KMS-11 (cell line): Measurements from ENCODE around the gene MAML3.

Experiments used
- H2AFZ ChIP-seq: fragments of 200-600 bp; sonication (generic); 2 replicates; pipeline ENCODE4 v1.6.1; 2016; ENCODE audit warnings: antibody characterized with exemption, mixed run types, low read depth
- H3K27ac ChIP-seq: fragments of 200-600 bp; sonication (generic); 2 replicates; pipeline ENCODE4 v1.6.1; 2016; ENCODE audit warnings: mild to moderate bottlenecking, mixed run types
- H3K27me3 ChIP-seq: fragments of 200-600 bp; sonication (generic); 2 replicates; pipeline ENCODE4 v1.6.1; 2017; ENCODE audit warnings: mild to moderate bottlenecking, low read depth, mixed run types, moderate library complexity; ENCODE audit not compliant: insufficient read depth
- H3K36me3 ChIP-seq: fragments of 200-600 bp; sonication (generic); 2 replicates; pipeline ENCODE4 v1.6.1; 2017; ENCODE audit warnings: mild to moderate bottlenecking, mixed run types; ENCODE audit not compliant: insufficient read depth
- H3K4me1 ChIP-seq: fragments of 200-600 bp; sonication (generic); 2 replicates; pipeline ENCODE4 v1.6.1; 2016; ENCODE audit warnings: mild to moderate bottlenecking, low read depth, mixed run types; ENCODE audit not compliant: poor library complexity, severe bottlenecking
- H3K4me2 ChIP-seq: fragments of 200-600 bp; sonication (generic); 2 replicates; pipeline ENCODE4 v1.7.0; 2016; ENCODE audit warnings: mild to moderate bottlenecking, mixed run types
- H3K4me3 ChIP-seq: fragments of 200-600 bp; sonication (generic); IDR thresholded peaks from 2 replicates; pipeline ENCODE4 v1.6.1; 2017; ENCODE audit warnings: low read depth, low read length, mixed read lengths; ENCODE audit not compliant: insufficient read depth
- H3K79me2 ChIP-seq: fragments of 200-600 bp; sonication (generic); 2 replicates; pipeline ENCODE4 v1.6.1; 2016; ENCODE audit warnings: low read depth, mixed run types; ENCODE audit not compliant: insufficient read depth
- H3K9ac ChIP-seq: fragments of 200-600 bp; sonication (generic); 2 replicates; pipeline ENCODE4 v1.6.1; 2016; ENCODE audit warnings: mild to moderate bottlenecking, mixed run types
- H4K20me1 ChIP-seq: fragments of 200-600 bp; sonication (generic); 2 replicates; pipeline ENCODE4 v1.6.1; 2016; ENCODE audit warnings: mild to moderate bottlenecking, mixed run types; ENCODE audit not compliant: insufficient read depth
- TF ChIP-seq, protein P1 (sequence below): fragments of 200-600 bp; sonication (generic); conservative IDR thresholded peaks from 2 replicates; pipeline ENCODE4 v1.6.1; 2017; ENCODE audit warnings: low read depth, mild to moderate bottlenecking, antibody characterized with exemption, low read length, moderate library complexity, mixed read lengths

MAML3 gene

GRCh38 chr4:140066031-140066930 lies 87.7 kb downstream of the MAML3 start:
- TF ChIP-seq, protein P1, sequence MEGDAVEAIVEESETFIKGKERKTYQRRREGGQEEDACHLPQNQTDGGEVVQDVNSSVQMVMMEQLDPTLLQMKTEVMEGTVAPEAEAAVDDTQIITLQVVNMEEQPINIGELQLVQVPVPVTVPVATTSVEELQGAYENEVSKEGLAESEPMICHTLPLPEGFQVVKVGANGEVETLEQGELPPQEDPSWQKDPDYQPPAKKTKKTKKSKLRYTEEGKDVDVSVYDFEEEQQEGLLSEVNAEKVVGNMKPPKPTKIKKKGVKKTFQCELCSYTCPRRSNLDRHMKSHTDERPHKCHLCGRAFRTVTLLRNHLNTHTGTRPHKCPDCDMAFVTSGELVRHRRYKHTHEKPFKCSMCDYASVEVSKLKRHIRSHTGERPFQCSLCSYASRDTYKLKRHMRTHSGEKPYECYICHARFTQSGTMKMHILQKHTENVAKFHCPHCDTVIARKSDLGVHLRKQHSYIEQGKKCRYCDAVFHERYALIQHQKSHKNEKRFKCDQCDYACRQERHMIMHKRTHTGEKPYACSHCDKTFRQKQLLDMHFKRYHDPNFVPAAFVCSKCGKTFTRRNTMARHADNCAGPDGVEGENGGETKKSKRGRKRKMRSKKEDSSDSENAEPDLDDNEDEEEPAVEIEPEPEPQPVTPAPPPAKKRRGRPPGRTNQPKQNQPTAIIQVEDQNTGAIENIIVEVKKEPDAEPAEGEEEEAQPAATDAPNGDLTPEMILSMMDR, result no peak
- Histone ChIP-seq H3K79me2 (no peaks in the 10 kb centered on the region), H2AFZ (no peak overlapping the region), H3K4me1 (peaks cover 21% of the 10 kb centered on the region), H3K27me3 (no peaks in the 10 kb centered on the region), H3K36me3 (no peaks in the 10 kb centered on the region), H3K27ac (no peak overlapping the region), H3K4me2 (no peak overlapping the region), H3K9ac (no peak overlapping the region), H3K4me3 (no peak overlapping the region), H4K20me1 (no peaks in the 10 kb centered on the region)

- H3K4me3 ChIP-seq, result no peak overlapping the region
- H3K27me3 ChIP-seq, result no peaks in the 10 kb centered on the region
- H3K36me3 ChIP-seq, result no peaks in the 10 kb centered on the region
- no peak overlapping the region for H3K9ac ChIP-seq
- H2AFZ ChIP-seq, result no peak overlapping the region
- H3K79me2 ChIP-seq, result no peaks in the 10 kb centered on the region
- H3K4me1 ChIP-seq, result peaks cover 12% of the 10 kb centered on the region
- H3K4me2 ChIP-seq, result no peak overlapping the region
- TF ChIP-seq, protein P1, result no peak
- no peaks in the 10 kb centered on the region for H4K20me1 ChIP-seq
- H3K27ac ChIP-seq, result no peak overlapping the region
These were observed 88.6 kb downstream of the MAML3 start for GRCh38 chr4:140065393-140065792.

- Histone ChIP-seq H2AFZ (no peak overlapping the region), H3K27me3 (no peaks in the 10 kb centered on the region), H3K79me2 (no peaks in the 10 kb centered on the region), H3K4me1 (no peaks in the 10 kb centered on the region), H3K4me2 (no peak overlapping the region), H4K20me1 (no peaks in the 10 kb centered on the region), H3K27ac (no peak overlapping the region), H3K36me3 (no peaks in the 10 kb centered on the region), H3K9ac (no peak overlapping the region), H3K4me3 (no peak overlapping the region)
- TF ChIP-seq, protein P1, result no peak
These were observed 92.2 kb downstream of the MAML3 start for GRCh38 chr4:140061659-140062289.

GRCh38 chr4:140061194-140061593 lies 92.8 kb downstream of the MAML3 start:
- H3K36me3 ChIP-seq, result no peaks in the 10 kb centered on the region
- H3K4me3 ChIP-seq, result no peak overlapping the region
- no peaks in the 10 kb centered on the region for H4K20me1 ChIP-seq

More at GRCh38 chr4:140061194-140061593, 92.8 kb downstream of the MAML3 start:
- no peak overlapping the region for H3K9ac ChIP-seq
- TF ChIP-seq, protein P1, result no peak
- H3K27ac ChIP-seq, result no peak overlapping the region
- H3K4me2 ChIP-seq, result no peak overlapping the region
- H3K4me1 ChIP-seq, result no peaks in the 10 kb centered on the region
- H3K79me2 ChIP-seq, result no peaks in the 10 kb centered on the region
- H3K27me3 ChIP-seq, result no peaks in the 10 kb centered on the region
- no peak overlapping the region for H2AFZ ChIP-seq
